MCF 10A (cell line): Measurements from ENCODE around the gene CAMKMT. TPM values are rescaled to one million over a fixed set of nuclear protein-coding genes. Genes with fewer than 3 reads are reported as not detected.

Experiments
- BruUV-seq: library from RNA; stranded (reverse); fragments of 400-500 nt; replicated peaks from 2 replicates; lab custom pipeline; 2021; lab: Mats Ljungman, UMichigan
- CTCF ChIA-PET: fragments of 300-600 bp; sonication (Branson Sonifier 250); formaldehyde crosslinking; extraction: SDS; loops from one replicate; lab custom pipeline; 2021; ENCODE audit warnings: antibody characterized with exemption, inconsistent platforms; lab: Yijun Ruan, JAX
- POLR2A ChIA-PET: fragments of 300-600, 350-650 bp; sonication (Branson Sonifier 250); formaldehyde crosslinking; extraction: SDS; loops from one replicate; lab custom pipeline; 2020; ENCODE audit warnings: antibody characterized with exemption, inconsistent platforms; lab: Yijun Ruan, JAX
- DNase-seq: peaks from one replicate; pipeline ENCODE4 v3.0.0-alpha.2; 2018; ENCODE audit not compliant: unreplicated experiment
- H3K27ac Mint-ChIP-seq: one replicate; pipeline ENCODE4 v1.8.0; 2022; ENCODE audit warnings: mild to moderate bottlenecking, low read depth, mixed read lengths; ENCODE audit not compliant: unreplicated experiment
- H3K27me3 Mint-ChIP-seq: one replicate; pipeline ENCODE4 v1.8.0; 2022; ENCODE audit warnings: mixed read lengths; ENCODE audit not compliant: insufficient read depth, unreplicated experiment
- H3K36me3 Mint-ChIP-seq: one replicate; pipeline ENCODE4 v1.8.0; 2022; ENCODE audit warnings: mild to moderate bottlenecking, moderate library complexity, mixed read lengths; ENCODE audit not compliant: insufficient read depth, unreplicated experiment
- H3K4me1 Mint-ChIP-seq: one replicate; pipeline ENCODE4 v1.8.0; 2022; ENCODE audit warnings: mixed read lengths; ENCODE audit not compliant: insufficient read depth, unreplicated experiment
- H3K4me3 Mint-ChIP-seq: one replicate; pipeline ENCODE4 v1.8.0; 2022; ENCODE audit warnings: mild to moderate bottlenecking, moderate library complexity, mixed read lengths; ENCODE audit not compliant: unreplicated experiment
- H3K9me3 Mint-ChIP-seq: one replicate; pipeline ENCODE4 v1.8.0; 2022; ENCODE audit warnings: mixed read lengths; ENCODE audit not compliant: unreplicated experiment
- CTCF ChIP-seq: fragments of 200-600 bp; IDR thresholded peaks from one replicate; pipeline ENCODE4 v1.8.0; 2022; ENCODE audit warnings: antibody characterized with exemption, mild to moderate bottlenecking; ENCODE audit not compliant: unreplicated experiment
- intact Hi-C: fragments of 100-400 bp; cut with micrococcal nuclease; formaldehyde crosslinking; loops from 2 replicates; pipeline ENCODE4 v1.14.1; 2022
- total RNA-seq: library from RNA; stranded (reverse); gene quantifications from 2 replicates; pipeline ENCODE4 v1.2.3, GENCODE V29; 2022

The CAMKMT gene
- total RNA-seq, 1 experiment from 2014 or later = 9.9 TPM

GRCh38 chr2:44770221-44771195 lies 408.8 kb downstream of the CAMKMT start:
- no peaks in the 10 kb centered on the region for H3K4me1 Mint-ChIP-seq
- CTCF ChIA-PET = interaction anchor here (0.9 kb wide), 1 partner anchor 185 kb away, joined by 3 read pairs; no protein-coding TSS in a partner anchor
- no peaks in the 10 kb centered on the region for H3K36me3 Mint-ChIP-seq
- H3K9me3 Mint-ChIP-seq = no peaks in the 10 kb centered on the region
- POLR2A ChIA-PET = interaction anchor here (0.5 to 2.3 kb wide), 3 partner anchors 11 to 1642 kb away, joined by 3 to 6 read pairs (median 5); no protein-coding TSS in a partner anchor
- no peak for DNase-seq
- no peak overlapping the region for H3K4me3 Mint-ChIP-seq
- no peak overlapping the region for H3K27ac Mint-ChIP-seq
- no TSS peak for BruUV-seq
- intact Hi-C loops = no loop called here
- no peak for TF ChIP-seq CTCF
- no peaks in the 10 kb centered on the region for H3K27me3 Mint-ChIP-seq

- intact Hi-C loops = no loop called here
- ChIA-PET POLR2A (interaction anchor here (1.5 kb wide), 1 partner anchor 10 kb away, joined by 5 read pairs; no protein-coding TSS in a partner anchor), CTCF (no interaction called here)
- no peak overlapping the region for H3K27ac Mint-ChIP-seq
- DNase-seq = no peak
- no peak for TF ChIP-seq CTCF
- H3K9me3 Mint-ChIP-seq = no peaks in the 10 kb centered on the region
- H3K36me3 Mint-ChIP-seq = no peaks in the 10 kb centered on the region
- BruUV-seq = no TSS peak
- no peaks in the 10 kb centered on the region for H3K27me3 Mint-ChIP-seq
- H3K4me3 Mint-ChIP-seq = no peak overlapping the region
- no peaks in the 10 kb centered on the region for H3K4me1 Mint-ChIP-seq
These were observed 409.8 kb downstream of the CAMKMT start for GRCh38 chr2:44771522-44771921.

- TF ChIP-seq CTCF = no peak
- CTCF ChIA-PET = no interaction called here
- BruUV-seq = no TSS peak
- H3K4me1 Mint-ChIP-seq = no peaks in the 10 kb centered on the region
- intact Hi-C loops = no loop called here
- no peak overlapping the region for H3K27ac Mint-ChIP-seq
- no peaks in the 10 kb centered on the region for H3K9me3 Mint-ChIP-seq
- H3K36me3 Mint-ChIP-seq = no peaks in the 10 kb centered on the region
- no peak overlapping the region for H3K4me3 Mint-ChIP-seq
- H3K27me3 Mint-ChIP-seq = no peaks in the 10 kb centered on the region
- POLR2A ChIA-PET = no interaction called here
- DNase-seq = no peak
These were observed 410.4 kb downstream of the CAMKMT start for GRCh38 chr2:44772131-44772530.

GRCh38 chr2:44772669-44773378 lies 411.1 kb downstream of the CAMKMT start:
- POLR2A ChIA-PET = no interaction called here
- Mint-ChIP-seq H3K36me3 (no peaks in the 10 kb centered on the region), H3K9me3 (no peaks in the 10 kb centered on the region), H3K4me1 (no peaks in the 10 kb centered on the region), H3K4me3 (no peak overlapping the region), H3K27ac (no peak overlapping the region), H3K27me3 (no peaks in the 10 kb centered on the region)
- no peak for TF ChIP-seq CTCF
- no TSS peak for BruUV-seq
- intact Hi-C loops = no loop called here
- DNase-seq = no peak
- CTCF ChIA-PET = no interaction called here
